SK-N-MC (cell line): ENCODE measurements around the gene KRTAP4-4.
"Not testable (repeated sequence)": the region's sequence is repeated elsewhere in the genome, so short reads cannot be mapped to it uniquely, and the experiment has no call there.

ENCODE experiments used
- EZH2 ChIP-seq: fragments of 200-600 bp; sonication (generic); IDR thresholded peaks from one replicate; pipeline ENCODE4 v1.6.1; 2017; ENCODE audit warnings: antibody characterized with exemption
- FOXP2 ChIP-seq: optimal IDR thresholded peaks from 2 replicates; pipeline ENCODE3; 2011; ENCODE audit warnings: mild to moderate bottlenecking, moderate library complexity; ENCODE audit not compliant: insufficient read depth; ENCODE audit errors: extremely low read length, control extremely low read depth
- POLR2AphosphoS5 ChIP-seq: IDR thresholded peaks from 2 replicates; pipeline ENCODE4 v1.6.1; 2012; ENCODE audit warnings: mild to moderate bottlenecking, low read depth, low read length, borderline replicate concordance

- TF ChIP-seq EZH2, POLR2AphosphoS5, FOXP2: not testable (repeated sequence)
These were observed 36.6 kb downstream of the KRTAP4-4 start, which contains the start of gene KRTAP4-12 for GRCh38 chr17:41123991-41124371.
